A673 (cell line): ENCODE measurements around the gene CHD5.

Experiments used
- EZH2 ChIP-seq: fragments of 200-600 bp; sonication (generic); IDR thresholded peaks from 2 replicates; pipeline ENCODE4 v1.6.1; 2017; ENCODE audit warnings: borderline replicate concordance, low read depth, mild to moderate bottlenecking, mixed read lengths, antibody characterized with exemption, low read length; ENCODE audit not compliant: poor library complexity, severe bottlenecking
- TF ChIP-seq, protein P1 (sequence below): fragments of 300-800, 200-600 bp; sonication (generic); conservative IDR thresholded peaks from 2 replicates; pipeline ENCODE4 v1.5.1; 2017; ENCODE audit warnings: low read depth, mild to moderate bottlenecking, antibody characterized with exemption, low read length, moderate library complexity, mixed read lengths

DNA sequence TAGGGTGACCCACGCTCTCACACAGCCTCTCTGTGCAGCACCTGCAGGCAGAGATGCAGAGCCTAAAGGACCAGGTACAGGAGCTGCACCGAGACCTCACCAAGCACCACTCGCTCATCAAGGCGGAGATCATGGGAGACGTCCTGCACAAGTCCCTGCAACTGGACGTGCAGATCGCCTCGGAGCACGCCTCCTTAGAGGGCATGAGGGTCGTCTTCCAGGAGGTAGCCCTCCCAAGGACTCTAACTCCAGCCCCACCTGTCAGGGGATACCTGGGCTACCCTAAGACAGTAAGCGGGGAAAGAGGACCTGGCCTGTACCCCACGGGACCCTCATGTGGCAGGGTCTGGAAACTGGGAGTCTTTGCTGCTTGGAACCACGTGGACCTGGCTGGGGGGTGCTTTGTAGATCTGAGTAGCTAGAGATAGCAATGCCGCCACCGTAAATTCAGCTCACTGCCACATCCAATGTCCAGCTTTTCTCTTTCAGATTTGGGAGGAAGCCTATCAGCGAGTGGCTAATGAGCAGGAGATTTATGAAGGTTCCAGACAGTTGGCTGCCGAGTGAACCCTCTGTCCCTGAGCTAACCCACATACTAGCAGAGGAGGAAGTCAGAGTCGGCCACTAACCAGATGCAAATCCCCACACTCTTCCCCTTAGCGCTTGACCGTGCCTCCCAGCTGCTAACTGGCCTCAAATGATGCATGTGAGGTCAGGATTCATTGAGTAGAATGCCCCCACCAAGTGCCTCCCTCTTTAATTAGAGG is 32.3 kb upstream of the CHD5 start:
- TF ChIP-seq EZH2, result no peak
- TF ChIP-seq, protein P1, sequence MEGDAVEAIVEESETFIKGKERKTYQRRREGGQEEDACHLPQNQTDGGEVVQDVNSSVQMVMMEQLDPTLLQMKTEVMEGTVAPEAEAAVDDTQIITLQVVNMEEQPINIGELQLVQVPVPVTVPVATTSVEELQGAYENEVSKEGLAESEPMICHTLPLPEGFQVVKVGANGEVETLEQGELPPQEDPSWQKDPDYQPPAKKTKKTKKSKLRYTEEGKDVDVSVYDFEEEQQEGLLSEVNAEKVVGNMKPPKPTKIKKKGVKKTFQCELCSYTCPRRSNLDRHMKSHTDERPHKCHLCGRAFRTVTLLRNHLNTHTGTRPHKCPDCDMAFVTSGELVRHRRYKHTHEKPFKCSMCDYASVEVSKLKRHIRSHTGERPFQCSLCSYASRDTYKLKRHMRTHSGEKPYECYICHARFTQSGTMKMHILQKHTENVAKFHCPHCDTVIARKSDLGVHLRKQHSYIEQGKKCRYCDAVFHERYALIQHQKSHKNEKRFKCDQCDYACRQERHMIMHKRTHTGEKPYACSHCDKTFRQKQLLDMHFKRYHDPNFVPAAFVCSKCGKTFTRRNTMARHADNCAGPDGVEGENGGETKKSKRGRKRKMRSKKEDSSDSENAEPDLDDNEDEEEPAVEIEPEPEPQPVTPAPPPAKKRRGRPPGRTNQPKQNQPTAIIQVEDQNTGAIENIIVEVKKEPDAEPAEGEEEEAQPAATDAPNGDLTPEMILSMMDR, result no peak
